HCT116 (cell line): ENCODE data around the gene ADD1. TPM values are rescaled to one million over a fixed set of nuclear protein-coding genes. Genes with fewer than 3 reads are reported as not detected.
A peak's percentile ranks its signal among the peaks of the same experiment; 100 is the strongest.

Experiments used
- ATAC-seq: fragments of 200-7000 bp; cut with Tn5 transposase; 2 replicates; pipeline ENCODE4 v1.9.1; 2020; ENCODE audit warnings: mild to moderate bottlenecking, moderate library complexity
- BruUV-seq: library from RNA; stranded (reverse); fragments of 400-500 nt; replicated peaks from 2 replicates; lab custom pipeline; 2021; lab: Mats Ljungman, UMichigan
- CTCF ChIA-PET: fragments of 300-600 bp; sonication (Branson Sonifier 250); formaldehyde crosslinking; loops from one replicate; lab custom pipeline; 2021; ENCODE audit warnings: antibody characterized with exemption; lab: Charles Lee
- POLR2A ChIA-PET: fragments of 300-600, 350-600 bp; sonication (Branson Sonifier 250); formaldehyde crosslinking; loops from one replicate; lab custom pipeline; 2021; ENCODE audit warnings: antibody characterized with exemption; lab: Charles Lee
- RAD21 ChIA-PET, 2 experiments: fragments of 300-600 bp; sonication (Branson Sonifier 250); formaldehyde crosslinking; loops; one replicate each; lab custom pipeline; 2023; ENCODE audit warnings: low total read pairs in 2 of 2; ENCODE audit not compliant: uncharacterized antibody in 2 of 2, unreplicated experiment in 2 of 2, low non-redundant PET in 1 of 2; lab: Charles Lee
- DNase-seq: peaks from one replicate; pipeline ENCODE4 v3.0.0-alpha.2; 2010; ENCODE audit warnings: low read depth, low spot score
- H2AFZ ChIP-seq: fragments of 200-600 bp; shearing (Covaris generic), sonication (generic); 2 replicates; pipeline ENCODE4 v1.6.1; 2017; ENCODE audit warnings: low read depth, mixed run types, mixed read lengths, antibody characterized with exemption, low read length; ENCODE audit not compliant: poor library complexity, severe bottlenecking
- H3K27ac ChIP-seq: 2 replicates; pipeline ENCODE4 v1.5.1; 2012; ENCODE audit warnings: low read depth, low read length
- H3K27me3 ChIP-seq: fragments of 200-600 bp; sonication (generic); 2 replicates; pipeline ENCODE4 v1.6.1; 2016; ENCODE audit warnings: mixed run types, low read length, mixed read lengths; ENCODE audit not compliant: insufficient read depth
- H3K36me3 ChIP-seq, 2 experiments: fragments of 200-500 bp in 1 of 2; fragments of 200-600 bp in 1 of 2; sonication (Bioruptor generic) in 1 of 2; sonication (generic) in 1 of 2; 2 replicates each; pipeline versions ENCODE4 v1.5.1 to v1.6.1; 2014 to 2016; ENCODE audit warnings: low read length in 2 of 2, inconsistent platforms in 1 of 2, mixed read lengths in 1 of 2, mixed run types in 1 of 2; ENCODE audit not compliant: insufficient read depth in 2 of 2, control insufficient read depth in 1 of 2
- H3K4me1 ChIP-seq, 2 experiments: fragments of 200-600 bp in 1 of 2; sonication (generic) in 1 of 2; 2 replicates each; pipeline versions ENCODE4 v1.5.1 to v1.6.1; 2012 to 2017; ENCODE audit warnings: low read length in 2 of 2, inconsistent platforms in 1 of 2, mild to moderate bottlenecking in 1 of 2, mixed read lengths in 1 of 2, mixed run types in 1 of 2, moderate library complexity in 1 of 2; ENCODE audit not compliant: insufficient read depth in 2 of 2, control insufficient read depth in 1 of 2
- H3K4me2 ChIP-seq: fragments of 200-600 bp; sonication (generic); 2 replicates; pipeline ENCODE4 v1.6.1; 2017; ENCODE audit warnings: mixed run types, low read length, mixed read lengths
- H3K4me3 ChIP-seq, 2 experiments: fragments of 200-600 bp in 1 of 2; sonication (generic) in 1 of 2; replicated peaks in 1 of 2; 2 replicates each; pipeline ENCODE4 v1.5.1; 2011 to 2016; ENCODE audit warnings: low read length in 2 of 2, control low read depth in 1 of 2, low read depth in 1 of 2, mild to moderate bottlenecking in 1 of 2, mixed read lengths in 1 of 2, mixed run types in 1 of 2
- H3K79me2 ChIP-seq: fragments of 200-600 bp; sonication (generic); 2 replicates; pipeline ENCODE4 v1.6.1; 2017; ENCODE audit warnings: mild to moderate bottlenecking, mixed run types, low read length, moderate library complexity, mixed read lengths; ENCODE audit not compliant: insufficient read depth
- H3K9ac ChIP-seq: fragments of 200-600 bp; sonication (generic); 2 replicates; pipeline ENCODE4 v1.6.1; 2016; ENCODE audit warnings: low read length, mixed read lengths
- H3K9me2 ChIP-seq: fragments of 200-600 bp; sonication (generic), shearing (Covaris generic); 2 replicates; pipeline ENCODE4 v1.6.1; 2017; ENCODE audit warnings: mixed run types, mild to moderate bottlenecking, moderate library complexity; ENCODE audit not compliant: insufficient read depth
- H3K9me3 ChIP-seq, 2 experiments: fragments of 200-500 bp in 1 of 2; fragments of 200-600 bp in 1 of 2; sonication (Bioruptor generic) in 1 of 2; sonication (generic) in 1 of 2; 2 replicates each; pipeline ENCODE4 v1.6.1; 2014 to 2017; ENCODE audit warnings: low read length in 2 of 2, mixed read lengths in 2 of 2, inconsistent platforms in 1 of 2, low read depth in 1 of 2, mild to moderate bottlenecking in 1 of 2, mixed run types in 1 of 2, moderate library complexity in 1 of 2; ENCODE audit not compliant: control insufficient read depth in 1 of 2, insufficient read depth in 1 of 2
- H4K20me1 ChIP-seq: fragments of 200-600 bp; sonication (generic), shearing (Covaris generic); 2 replicates; pipeline ENCODE4 v1.6.1; 2017; ENCODE audit warnings: mixed run types, mild to moderate bottlenecking, moderate library complexity; ENCODE audit not compliant: insufficient read depth
- EGR1 ChIP-seq: IDR thresholded peaks from 2 replicates; pipeline ENCODE4 v1.6.1; 2012; ENCODE audit warnings: low read depth
- EZH2 ChIP-seq: fragments of 200-600 bp; sonication (generic); IDR thresholded peaks from 2 replicates; pipeline ENCODE4 v1.6.1; 2017; ENCODE audit warnings: antibody characterized with exemption, mixed run types
- JUND ChIP-seq: IDR thresholded peaks from 2 replicates; pipeline ENCODE4 v1.6.1; 2012
- MAX ChIP-seq: IDR thresholded peaks from 2 replicates; pipeline ENCODE4 v1.6.1; 2012
- POLR2A ChIP-seq: IDR thresholded peaks from 2 replicates; pipeline ENCODE4 v1.7.0; 2011; ENCODE audit warnings: borderline replicate concordance; ENCODE audit not compliant: insufficient read depth, insufficient read length; ENCODE audit errors: extremely low read depth
- RAD21 ChIP-seq: IDR thresholded peaks from 2 replicates; pipeline ENCODE4 v1.6.1; 2012; ENCODE audit warnings: low read depth, mild to moderate bottlenecking
- TCF7L2 ChIP-seq: IDR thresholded peaks from 2 replicates; pipeline ENCODE4 v1.7.0; 2011; ENCODE audit warnings: borderline replicate concordance, inconsistent platforms; ENCODE audit not compliant: insufficient read depth, insufficient read length; ENCODE audit errors: extremely low read depth
- ZNF274 ChIP-seq: fragments of 200-500 bp; sonication (Bioruptor generic); IDR thresholded peaks from 2 replicates; pipeline ENCODE4 v1.6.1; 2014; ENCODE audit warnings: mild to moderate bottlenecking, low read depth, low read length, inconsistent platforms
- intact Hi-C: fragments of 100-400 bp; cut with micrococcal nuclease; formaldehyde crosslinking; loops from 2 replicates; pipeline ENCODE4 v1.10.0; 2022
- total RNA-seq: library from RNA; stranded (reverse); gene quantifications from one replicate; pipeline ENCODE4 v1.2.1, GENCODE V29; 2021; ENCODE audit not compliant: unreplicated experiment

ADD1 gene
- total RNA-seq, 1 experiment from 2014 or later, result 139 TPM

- TF ChIP-seq EZH2 (no peak), ZNF274 (no peak), MAX (peak; percentile 100), TCF7L2 (peak; percentile 72)
Observed at GRCh38 chr4:2963175-2963965, 119.7 kb downstream of the ADD1 start, which contains the start of the genes GRK4 and NOP14 (continued).

- CTCF ChIA-PET, result interaction anchor here (0.7 to 3.9 kb wide), 4 partner anchors 9 to 916 kb away, joined by 3 to 23 read pairs (median 4); no protein-coding TSS in a partner anchor
- DNase-seq (no peak), ATAC-seq (peak; percentile 49)
- Histone ChIP-seq H3K9me3 (no peaks in the 10 kb centered on the region), H3K27me3 (no peaks in the 10 kb centered on the region), H3K4me1 (peaks cover 12 to 31% of the 10 kb centered on the region in 2 experiments; a peak in 3 of 4 replicates), H3K79me2 (peaks cover 37% of the 10 kb centered on the region), H3K9ac (peak overlapping the region; percentile 97), H3K9me2 (no peaks in the 10 kb centered on the region), H3K4me3 (peak overlapping the region; percentile 61 to 94), H3K27ac (peak overlapping the region; percentile 22; the same call in 1 of the 2 replicates), H2AFZ (no peak overlapping the region), H3K4me2 (peak overlapping the region; percentile 91), H3K36me3 (peaks cover 3 to 8% of the 10 kb centered on the region in 2 experiments; a peak in 2 of 4 replicates), H4K20me1 (no peaks in the 10 kb centered on the region)
- intact Hi-C loops, result no loop called here
- BruUV-seq, result no TSS peak
- RAD21 ChIA-PET, result no interaction called here
- TF ChIP-seq RAD21, result no peak
- TF ChIP-seq POLR2A, result no peak
- no peak for TF ChIP-seq EGR1
- no peak for TF ChIP-seq EZH2
- TF ChIP-seq MAX, result no peak
- TF ChIP-seq JUND, result no peak
- POLR2A ChIA-PET, result interaction anchor here (0.6 to 1.4 kb wide), 3 partner anchors 9 to 27 kb away, joined by 3 to 9 read pairs (median 4); no protein-coding TSS in a partner anchor
Observed at GRCh38 chr4:2963966-2964471, 120.4 kb downstream of the ADD1 start.
